ENCODE data around the gene SLC6A18. TPM values are rescaled to one million over a fixed set of nuclear protein-coding genes. Genes with fewer than 3 reads are reported as not detected.

The SLC6A18 gene, protein sequence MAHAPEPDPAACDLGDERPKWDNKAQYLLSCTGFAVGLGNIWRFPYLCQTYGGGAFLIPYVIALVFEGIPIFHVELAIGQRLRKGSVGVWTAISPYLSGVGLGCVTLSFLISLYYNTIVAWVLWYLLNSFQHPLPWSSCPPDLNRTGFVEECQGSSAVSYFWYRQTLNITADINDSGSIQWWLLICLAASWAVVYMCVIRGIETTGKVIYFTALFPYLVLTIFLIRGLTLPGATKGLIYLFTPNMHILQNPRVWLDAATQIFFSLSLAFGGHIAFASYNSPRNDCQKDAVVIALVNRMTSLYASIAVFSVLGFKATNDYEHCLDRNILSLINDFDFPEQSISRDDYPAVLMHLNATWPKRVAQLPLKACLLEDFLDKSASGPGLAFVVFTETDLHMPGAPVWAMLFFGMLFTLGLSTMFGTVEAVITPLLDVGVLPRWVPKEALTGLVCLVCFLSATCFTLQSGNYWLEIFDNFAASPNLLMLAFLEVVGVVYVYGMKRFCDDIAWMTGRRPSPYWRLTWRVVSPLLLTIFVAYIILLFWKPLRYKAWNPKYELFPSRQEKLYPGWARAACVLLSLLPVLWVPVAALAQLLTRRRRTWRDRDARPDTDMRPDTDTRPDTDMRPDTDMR
- not detected for total RNA-seq

DNA sequence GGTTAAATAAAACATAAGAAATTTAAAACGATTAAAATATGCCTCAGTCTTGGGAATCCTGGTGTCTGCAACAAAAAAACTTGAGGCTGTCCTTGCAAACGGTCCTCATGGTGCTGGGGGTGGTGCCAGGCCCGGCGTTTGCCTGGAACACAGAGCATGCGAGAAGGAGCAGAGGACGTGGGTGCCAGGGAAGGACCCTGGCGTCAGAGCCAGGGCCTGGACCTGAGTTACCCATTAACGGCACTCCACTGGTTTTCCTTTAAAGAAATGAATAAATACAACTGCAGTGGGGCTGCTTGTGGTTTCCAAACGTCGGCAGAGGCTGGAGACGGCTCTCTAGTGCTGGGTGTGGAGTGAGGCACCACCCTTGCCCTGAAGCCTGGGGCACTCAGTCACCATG is at the start of gene SLC6A18:
Gene SLC6A18 (plus strand): TSS at position 301 of the 400 bp plus-strand sequence. CDS start 97 bp downstream, at position 398.
- DNase-seq (ENCODE audit: low spot score), result no peak
- no peak for ATAC-seq
- intact Hi-C loops (cut with DNase I), result no loop called here

DNA sequence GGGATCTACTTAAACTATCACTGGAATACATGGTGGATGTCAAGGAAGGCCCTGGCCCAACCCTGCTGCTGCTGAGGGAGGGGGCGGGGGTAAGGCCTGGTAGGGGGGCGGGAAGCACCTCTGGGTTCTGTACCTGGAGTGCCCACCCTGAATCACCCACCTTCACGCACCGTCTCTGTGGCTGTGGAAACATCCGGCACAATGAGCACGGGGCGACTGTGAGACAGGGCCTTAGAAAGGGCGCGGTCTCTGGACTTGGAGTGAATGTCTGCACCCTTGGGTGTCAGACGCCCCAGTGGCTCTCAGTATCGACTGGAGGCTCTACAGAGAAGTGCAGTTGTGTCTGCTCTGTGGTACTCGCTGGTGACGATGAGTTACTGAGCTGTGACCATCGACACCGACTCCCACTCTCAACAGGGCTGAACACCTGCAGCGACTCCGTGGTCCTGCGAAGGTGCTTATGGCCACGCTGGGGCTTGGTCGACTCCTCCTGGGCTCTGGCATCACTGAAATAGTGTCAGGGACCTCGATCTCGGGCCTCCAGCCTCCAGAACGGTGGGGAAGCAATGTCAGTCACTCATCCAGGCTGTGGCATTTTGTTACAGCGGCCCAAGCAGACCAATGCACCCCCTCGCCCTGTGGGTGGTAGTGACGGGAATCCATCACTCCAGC is 49.2 kb upstream of the SLC6A18 start:
- intact Hi-C loops (cut with DNase I), result no loop called here
- ATAC-seq, result no peak
- DNase-seq (ENCODE audit: low spot score), result no peak

DNA sequence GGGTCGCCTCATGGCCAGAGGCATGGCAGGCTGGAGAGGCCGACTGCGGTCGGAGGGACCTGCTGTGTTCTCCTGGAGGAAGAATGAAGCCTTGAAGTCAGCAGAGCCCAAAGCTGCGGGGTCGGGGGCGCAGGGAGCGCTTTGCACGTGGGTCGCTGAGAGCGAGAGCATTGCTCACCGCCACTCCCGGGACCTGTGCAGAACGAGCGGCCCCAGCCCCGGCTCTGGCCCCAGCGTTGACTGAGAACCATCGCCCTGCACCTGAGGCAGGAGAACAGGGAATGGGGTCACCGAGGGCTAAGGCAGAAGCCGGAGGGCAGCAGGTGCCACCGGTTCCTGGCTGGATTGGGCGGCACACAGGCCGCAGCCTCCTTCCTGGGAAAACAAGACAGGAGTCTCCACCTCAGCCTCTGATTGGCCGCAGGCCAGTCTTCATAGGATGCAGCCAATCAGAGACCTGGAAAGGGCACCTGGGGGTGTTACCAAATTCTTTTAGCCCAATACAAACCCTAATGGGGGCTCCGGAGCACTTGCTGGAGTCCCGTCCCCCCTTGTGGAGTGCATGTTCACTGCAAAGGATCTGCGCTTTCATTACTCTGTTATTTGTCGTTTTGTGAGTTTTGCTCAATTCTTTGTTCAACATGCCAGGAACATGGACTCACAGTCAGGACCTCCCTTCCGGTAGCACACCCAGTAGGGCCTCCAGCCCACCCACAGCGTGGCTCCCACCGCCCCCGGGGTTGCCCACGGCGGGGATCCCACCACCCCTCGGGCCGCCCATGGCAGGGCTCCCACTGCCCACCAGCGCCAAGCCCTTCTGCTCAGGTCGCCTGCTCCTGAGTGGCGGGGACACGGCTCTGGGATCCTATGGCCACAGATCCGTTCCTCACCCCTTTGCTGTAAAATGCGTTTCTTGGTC is 48.4 kb upstream of the SLC6A18 start:
- intact Hi-C loops (cut with DNase I), result no loop called here
- DNase-seq (ENCODE audit: low spot score), result no peak
- ATAC-seq, result no peak

DNA sequence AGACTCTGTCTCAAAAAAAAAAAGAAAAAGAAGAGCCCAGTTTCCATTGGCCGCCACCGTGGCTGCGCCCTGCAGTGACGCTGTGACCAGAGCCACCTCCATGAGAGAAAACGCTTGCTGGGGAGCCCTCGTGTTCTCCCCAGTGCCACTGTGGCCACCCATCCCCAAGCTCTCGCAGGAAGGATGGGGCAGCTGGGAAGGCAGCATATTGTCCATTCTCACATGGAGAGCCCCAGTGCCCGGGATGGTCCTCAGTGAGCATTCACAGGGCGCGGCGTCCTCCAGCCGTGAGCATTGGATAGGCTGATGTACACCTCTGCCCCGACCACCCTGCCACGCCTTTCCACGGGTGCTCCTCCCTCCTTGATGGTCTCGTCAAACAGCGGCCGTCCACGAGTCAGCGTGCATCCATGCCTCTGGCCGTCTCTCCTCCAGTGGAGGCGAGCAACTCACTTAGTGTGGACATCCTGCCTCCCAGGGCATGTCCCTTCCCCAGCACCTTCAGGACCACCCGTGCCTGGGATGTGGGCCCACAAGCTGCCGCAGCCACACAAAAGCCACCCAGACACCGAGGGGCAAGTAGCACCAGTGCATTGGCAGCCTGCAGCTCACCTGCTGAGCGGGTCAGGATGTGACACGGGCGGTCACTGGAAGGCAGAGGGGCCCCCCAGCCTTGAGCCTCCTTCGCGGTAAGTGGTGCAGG is 47.2 kb upstream of the SLC6A18 start:
- no peak for DNase-seq (ENCODE audit: low spot score)

DNA sequence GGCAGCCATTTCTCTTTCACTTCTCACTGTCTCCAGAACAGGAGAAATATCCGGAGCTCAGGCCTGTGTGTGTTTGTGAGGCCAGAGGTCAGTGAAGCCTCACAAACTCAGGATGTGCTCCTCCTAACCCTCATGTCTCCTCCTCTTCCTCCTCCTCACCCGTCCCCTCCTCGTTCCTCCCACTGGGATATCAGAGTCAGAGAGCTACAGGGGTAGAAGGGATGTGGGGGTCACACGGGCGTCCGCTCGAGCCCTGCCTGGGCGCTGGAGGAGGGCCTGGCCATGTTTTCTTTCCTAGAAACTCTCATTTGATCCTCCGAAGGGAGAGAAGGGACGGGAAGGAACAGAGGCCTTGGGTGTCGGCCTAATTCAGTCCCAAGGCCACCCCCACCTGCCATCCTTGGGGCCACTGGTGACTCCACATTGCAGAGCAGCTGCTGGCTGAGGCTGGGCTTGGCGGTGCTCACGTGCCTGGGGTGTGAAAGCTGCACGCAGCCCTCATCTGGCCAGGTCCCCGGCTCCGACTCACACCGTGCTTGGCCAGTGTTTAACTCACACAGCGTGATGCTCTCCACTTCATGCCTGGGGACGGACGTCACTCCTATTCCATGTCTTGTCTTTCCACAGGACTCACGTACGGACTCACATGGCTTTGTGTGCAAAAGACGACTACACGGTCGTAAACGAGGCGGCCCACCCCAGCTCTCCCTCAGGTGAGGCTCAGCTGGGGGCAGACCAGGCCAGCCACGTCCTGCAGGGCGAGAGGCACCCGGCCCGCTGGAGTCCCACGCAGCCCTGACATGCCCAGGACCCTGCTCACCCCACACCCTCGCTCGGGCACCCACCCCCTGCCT is 46.4 kb upstream of the SLC6A18 start:
- ATAC-seq (no peak), DNase-seq (ENCODE audit: low spot score) (no peak)
- intact Hi-C loops (cut with DNase I), result no loop called here

More for the DNA sequence above, 47.2 kb upstream of the SLC6A18 start:
- ATAC-seq, result no peak
- intact Hi-C loops (cut with DNase I), result no loop called here

DNA sequence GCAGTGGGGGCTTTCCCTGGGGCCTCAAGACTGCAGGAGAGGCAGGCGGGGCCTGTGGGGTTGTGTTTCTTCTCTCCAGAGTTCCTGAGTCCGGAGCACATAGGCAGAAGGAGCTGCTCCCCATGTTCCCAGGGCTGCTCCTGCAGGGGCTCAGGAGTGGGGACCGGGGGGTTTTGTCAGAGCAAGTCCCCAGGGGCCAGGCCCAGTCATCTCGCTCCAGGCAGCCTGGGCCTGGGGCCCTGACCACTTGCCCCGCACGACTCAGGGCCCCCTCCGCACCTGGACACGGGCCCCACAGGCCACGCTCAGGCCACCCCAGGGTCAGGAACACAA is 45.8 kb upstream of the SLC6A18 start:
- intact Hi-C loops (cut with DNase I), result no loop called here

DNA sequence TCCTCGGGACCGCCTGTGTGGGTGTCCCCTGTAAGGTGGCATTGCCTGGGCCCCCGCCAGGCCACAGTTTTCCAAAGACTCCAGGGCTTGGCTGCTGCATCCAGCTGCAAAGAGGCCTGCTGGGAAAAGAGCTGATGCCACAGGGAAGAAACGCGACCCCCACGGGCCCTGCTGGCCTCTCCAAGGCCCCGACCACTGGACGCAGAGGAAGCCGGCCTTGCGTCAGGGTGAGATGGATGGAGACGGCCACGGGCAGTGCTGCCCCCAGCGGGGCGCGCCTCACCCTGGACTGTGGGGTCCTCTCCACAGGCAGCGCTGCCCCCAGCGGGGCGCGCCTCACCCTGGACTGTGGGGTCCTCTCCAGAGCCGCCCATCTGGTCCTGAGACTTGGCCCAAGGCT is 45.1 kb upstream of the SLC6A18 start:
- intact Hi-C loops (cut with DNase I), result no loop called here
- DNase-seq (ENCODE audit: low spot score) (no peak), ATAC-seq (no peak)

More for the DNA sequence above, 45.8 kb upstream of the SLC6A18 start:
- ATAC-seq (no peak), DNase-seq (ENCODE audit: low spot score) (no peak)

DNA sequence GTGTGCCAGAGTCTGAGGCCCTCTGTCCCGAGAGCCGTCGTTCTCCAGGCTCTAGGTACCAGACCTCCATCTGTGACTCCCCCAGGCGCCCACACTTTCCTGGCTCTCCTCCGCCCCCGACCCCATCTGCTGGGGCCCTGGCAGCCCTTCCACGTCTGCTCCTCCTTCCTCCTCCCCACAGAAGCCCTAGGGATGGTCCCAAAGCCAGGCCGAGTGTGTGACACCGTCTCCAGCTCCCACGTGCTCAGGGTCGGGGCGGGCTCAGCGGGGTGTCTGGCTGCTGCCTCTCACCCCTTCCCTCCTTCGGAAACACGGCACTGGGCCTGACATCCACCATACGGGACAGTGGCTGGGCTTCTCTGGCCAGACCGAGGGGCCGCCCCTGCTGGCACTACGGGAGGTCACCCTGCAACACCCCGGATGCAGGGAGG is 44.3 kb upstream of the SLC6A18 start:
- intact Hi-C loops (cut with DNase I), result no loop called here
- DNase-seq (ENCODE audit: low spot score), result no peak
- ATAC-seq, result no peak

DNA sequence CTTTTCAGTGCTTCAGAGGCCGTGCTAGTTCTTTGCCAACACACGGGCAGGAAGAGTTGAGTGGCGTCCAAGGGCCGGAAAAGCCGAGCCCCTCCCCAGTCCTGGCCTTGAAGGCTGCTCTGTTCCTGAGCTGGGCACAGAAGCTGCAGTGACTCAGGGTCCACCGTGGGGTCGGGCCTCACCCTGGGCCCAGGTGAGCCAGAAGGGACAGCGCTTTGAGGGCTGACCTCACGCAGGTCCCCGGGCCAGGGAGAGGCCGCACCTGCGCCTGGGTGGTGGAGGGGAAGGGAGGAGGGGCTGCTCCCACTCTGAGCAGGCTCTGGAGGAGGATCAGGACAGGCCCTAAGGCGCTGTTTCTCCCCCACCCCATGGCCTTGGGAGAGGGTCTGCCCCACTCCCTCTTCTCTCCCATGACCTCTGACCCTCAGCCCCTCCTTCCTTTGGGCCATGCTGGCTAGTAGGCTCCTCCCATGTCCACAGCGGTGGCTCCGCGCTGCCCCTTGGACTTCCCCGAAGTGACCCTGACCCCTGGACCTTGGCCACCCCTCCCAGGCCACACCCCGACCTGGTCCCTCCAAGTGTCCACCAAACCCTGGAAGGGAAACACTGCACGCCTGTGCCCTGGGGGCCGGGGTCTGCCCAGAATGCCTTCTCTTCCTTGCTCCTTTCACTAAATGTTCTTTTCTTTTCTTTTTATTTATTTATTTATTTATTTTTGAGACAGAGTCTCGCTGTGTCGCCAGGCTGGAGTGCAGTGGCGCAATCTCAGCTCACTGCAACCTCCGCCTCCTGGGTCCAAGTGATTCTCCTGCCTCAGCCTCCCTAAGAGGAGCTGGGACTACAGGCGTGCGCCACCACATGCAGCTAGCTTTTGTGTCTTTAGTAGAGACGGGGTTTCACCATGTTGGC is 43.5 kb upstream of the SLC6A18 start:
- DNase-seq (ENCODE audit: low spot score) (no peak), ATAC-seq (no peak)
- intact Hi-C loops (cut with DNase I), result no loop called here

DNA sequence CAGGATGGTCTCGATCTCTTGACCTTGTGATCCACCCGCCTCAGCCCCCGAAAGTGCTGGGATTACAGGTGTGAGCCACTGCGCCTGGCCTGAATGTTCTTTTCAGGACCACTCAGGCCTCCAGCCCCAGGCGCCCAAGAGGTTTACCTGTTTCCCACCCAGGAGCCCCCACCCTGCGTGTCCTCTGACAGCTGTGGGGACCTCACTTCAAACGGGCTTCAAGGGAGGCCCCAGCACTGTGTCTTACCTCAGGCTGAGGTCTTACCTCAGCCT is 42.9 kb upstream of the SLC6A18 start:
- no peak for DNase-seq (ENCODE audit: low spot score)
- ATAC-seq, result no peak

DNA sequence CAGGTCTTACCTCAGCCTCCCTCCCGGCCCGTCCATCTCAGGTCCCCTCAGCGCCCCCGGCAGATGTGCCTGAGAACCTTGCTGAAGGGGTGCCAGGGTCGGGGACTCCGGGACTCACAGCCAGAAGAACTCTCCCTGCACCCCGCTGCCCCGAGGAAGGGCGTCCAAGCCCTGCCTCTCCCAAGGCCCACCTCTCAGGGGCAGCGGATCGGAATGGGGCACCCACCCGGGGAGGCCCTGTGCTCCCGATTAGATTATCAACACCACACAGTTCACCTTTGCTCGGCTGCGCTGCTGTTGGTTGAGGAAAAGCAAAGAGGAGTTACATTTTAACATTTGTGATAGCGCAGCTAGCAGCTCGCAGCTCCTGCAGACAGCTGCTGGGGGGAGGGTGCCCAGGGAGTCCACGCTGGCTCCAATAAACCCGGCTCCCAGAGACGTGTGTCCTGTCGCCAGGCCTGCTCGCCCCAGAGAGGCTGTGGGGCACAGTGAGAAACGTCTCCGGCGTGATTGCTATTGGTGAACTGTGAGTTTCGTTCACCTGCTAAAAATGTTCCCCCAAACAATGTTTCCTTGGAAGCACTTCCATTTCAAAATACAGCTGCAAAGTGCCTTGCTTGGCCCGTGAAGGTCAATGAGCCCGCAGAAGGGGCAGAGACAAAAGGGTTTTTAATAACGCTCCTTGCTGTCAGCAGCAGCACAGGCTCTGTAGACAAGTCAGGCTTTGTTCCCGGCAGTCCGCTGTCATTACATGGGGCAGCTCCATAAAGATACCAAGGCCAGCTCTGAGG is 42.4 kb upstream of the SLC6A18 start:
- DNase-seq (ENCODE audit: low spot score) (no peak), ATAC-seq (peak; percentile 85)
- intact Hi-C loops (cut with DNase I), result no loop called here

More for the DNA sequence above, 42.9 kb upstream of the SLC6A18 start:
- intact Hi-C loops (cut with DNase I), result no loop called here

DNA sequence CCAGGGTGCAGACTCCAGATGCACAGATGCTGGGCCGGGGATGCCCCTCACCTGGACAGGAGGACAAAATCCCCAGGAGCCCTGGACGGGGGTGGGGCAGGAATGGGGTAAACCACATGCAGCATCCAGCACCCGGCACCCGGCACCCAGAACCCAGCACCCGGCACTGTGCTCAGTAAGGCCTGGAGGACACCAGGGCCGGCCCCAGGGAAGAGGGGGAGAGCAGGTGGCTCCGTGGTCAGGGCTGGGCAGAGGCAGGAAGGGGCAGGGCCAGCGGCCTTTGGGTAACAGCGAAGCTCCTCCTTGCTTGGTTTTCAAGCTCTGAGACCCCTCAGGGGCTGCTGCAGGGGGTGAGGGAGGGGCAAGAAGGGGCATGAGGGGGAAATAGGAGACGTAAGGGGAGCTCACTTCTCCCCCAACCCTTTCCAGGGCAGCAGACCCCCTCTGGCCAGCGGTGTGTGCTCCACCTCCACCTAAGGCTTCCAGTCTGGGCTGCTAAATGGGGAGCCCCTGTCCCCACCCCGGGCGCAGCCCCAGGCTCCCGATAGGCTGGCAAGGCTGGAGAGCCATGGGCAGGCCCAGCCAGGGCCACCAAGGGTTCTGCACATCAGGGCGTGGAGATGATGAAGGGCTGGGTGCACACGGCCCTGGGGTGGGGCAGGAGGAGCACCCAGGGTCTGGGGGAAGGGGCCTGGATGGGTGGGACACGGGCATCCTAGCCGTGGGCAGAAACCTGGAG is 41.6 kb upstream of the SLC6A18 start:
- no peak for DNase-seq (ENCODE audit: low spot score)
- ATAC-seq, result peak; percentile 56
- intact Hi-C loops (cut with DNase I), result no loop called here

DNA sequence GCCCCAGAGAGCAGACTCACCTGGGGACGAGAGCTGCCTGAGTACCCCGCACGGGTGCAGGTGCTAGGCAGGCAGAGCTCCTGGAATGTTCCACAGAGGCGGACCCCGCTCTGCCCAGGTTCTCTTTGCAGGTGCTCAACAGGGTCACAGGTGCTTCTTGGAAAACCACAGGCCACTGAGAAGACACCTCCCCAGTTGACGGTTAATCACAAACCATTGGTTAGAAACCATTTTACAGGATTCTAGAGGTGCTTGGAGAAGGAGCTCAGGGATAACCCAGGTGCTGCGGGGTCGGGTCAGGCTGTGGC is 41.1 kb upstream of the SLC6A18 start:
- intact Hi-C loops (cut with DNase I), result no loop called here
- DNase-seq (ENCODE audit: low spot score), result no peak
- no peak for ATAC-seq

DNA sequence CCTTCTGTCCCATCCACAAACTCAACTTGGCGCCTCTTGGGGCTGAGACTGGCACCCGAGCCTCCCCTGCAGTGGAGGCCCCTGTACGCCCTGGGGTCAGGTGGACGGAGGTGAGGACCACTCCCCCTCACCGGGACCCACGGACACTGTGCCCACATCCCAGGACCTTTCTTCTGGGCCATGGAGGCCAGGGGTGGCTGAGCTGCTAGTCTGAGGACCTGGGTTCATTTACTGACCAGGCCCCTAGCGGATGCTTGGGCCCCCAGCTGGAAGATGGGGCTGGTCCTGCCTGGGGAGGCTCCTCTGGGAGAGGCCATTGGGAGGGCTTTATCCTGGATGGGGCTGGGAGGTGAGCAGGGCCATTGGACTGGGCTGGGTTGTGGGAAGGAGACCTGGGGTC is 40.7 kb upstream of the SLC6A18 start:
- intact Hi-C loops (cut with DNase I), result no loop called here
- ATAC-seq (no peak), DNase-seq (ENCODE audit: low spot score) (no peak)

DNA sequence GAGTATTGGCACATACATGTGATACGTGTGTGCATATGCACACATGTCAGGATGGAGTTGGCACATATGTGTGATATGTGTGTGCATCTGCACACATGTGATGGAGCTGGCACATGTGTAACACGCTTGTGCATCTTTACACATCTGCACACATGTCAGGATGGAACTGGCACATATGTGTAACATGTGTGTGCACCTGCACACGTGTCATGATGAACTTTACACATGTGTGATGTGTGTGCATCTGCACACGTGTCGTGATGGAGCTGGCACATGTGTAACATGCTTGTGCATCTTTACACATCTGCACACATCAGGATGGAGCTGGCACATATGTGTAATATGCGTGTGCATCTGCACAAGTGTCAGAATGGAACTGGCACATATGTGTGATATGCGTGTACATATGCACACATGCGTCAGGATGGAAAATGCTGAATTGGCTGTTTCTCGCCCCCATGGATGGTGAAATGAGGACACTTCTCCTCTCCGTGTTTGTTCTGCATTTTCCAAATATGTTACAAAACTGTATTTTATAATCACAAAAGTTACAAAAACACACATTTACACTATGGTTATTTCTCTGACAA is 40.0 kb upstream of the SLC6A18 start:
- intact Hi-C loops (cut with DNase I), result no loop called here
- DNase-seq (ENCODE audit: low spot score), result no peak
- ATAC-seq, result no peak
